Fibroblast of skin of left biceps (primary cell): ENCODE results near the gene HCRT.
"Not testable (repeated sequence)": the region's sequence is repeated elsewhere in the genome, so short reads cannot be mapped to it uniquely, and the experiment has no call there.

Experiments used
- DNase-seq, 2 experiments: peaks; one replicate each; pipeline ENCODE4 v3.0.0-alpha.2; 2013; ENCODE audit warnings: low read depth in 2 of 2

HCRT gene, protein sequence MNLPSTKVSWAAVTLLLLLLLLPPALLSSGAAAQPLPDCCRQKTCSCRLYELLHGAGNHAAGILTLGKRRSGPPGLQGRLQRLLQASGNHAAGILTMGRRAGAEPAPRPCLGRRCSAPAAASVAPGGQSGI

DNA sequence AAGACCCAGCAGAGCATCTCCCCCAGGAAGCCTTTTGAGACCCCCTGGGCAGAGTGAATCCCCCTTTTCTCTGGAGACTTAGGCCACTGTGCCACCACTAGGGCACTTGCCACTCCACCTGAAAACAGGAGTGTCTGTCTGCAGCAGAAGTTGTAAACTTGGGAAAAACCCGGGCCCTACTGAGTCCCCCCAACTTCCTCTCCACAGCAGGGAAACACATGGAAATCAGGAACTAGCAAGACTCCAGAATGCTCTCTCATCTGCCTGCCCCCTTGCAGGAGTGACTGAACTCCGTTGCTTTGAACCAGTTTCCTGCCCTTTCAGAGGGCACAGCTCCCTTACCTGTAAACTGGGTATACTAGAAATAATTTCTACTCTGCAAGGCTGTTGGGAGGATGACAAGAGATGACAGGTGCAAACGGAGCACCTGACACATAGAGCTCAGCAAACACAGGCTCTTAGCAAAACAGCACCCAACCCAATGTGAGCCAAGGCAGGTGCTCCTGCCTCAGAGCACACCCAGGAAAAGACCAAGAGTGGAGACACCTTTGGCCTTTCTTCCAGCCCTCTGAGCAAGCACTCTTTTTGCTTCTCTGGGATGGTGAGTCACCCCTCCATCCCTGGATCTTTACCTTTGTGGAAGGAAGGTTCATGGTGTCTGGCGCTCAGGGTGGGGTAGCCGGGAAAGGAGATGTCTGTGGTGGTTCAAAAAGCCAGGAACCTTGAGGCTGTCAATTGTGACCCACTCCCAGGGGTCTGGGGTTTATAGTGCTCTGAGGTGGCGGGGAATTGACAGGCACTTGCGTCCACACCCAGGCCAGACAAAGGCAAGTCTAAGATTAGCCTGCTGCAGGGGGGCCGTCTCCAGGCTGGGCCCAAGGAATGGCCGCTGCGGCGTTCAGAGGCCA is at the start of gene HCRT:
TSS of gene HCRT (minus strand) at position 740 of the 908 bp plus-strand sequence. CDS start at position 653, 87 bp downstream.
- no peak for DNase-seq

DNA sequence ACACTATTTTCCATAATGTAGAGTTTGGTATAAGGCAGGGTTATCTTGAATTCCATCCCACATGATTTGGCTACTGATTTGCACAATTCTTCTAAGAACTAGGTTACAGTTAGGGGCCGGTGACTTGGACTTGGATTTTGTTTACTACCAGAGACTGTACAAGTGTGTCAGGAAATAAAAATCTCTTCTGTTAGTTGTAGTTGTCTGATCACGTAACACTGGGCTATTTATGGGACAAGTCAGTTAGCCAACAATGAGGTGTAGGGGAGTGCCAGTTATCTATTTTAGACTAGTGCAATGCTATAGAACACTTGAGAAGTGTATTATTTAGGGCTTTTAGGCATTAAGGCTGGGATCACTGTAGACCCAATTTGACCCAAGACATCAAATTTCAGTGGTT is 48.7 kb upstream of the HCRT start:
- DNase-seq, result no peak

DNA sequence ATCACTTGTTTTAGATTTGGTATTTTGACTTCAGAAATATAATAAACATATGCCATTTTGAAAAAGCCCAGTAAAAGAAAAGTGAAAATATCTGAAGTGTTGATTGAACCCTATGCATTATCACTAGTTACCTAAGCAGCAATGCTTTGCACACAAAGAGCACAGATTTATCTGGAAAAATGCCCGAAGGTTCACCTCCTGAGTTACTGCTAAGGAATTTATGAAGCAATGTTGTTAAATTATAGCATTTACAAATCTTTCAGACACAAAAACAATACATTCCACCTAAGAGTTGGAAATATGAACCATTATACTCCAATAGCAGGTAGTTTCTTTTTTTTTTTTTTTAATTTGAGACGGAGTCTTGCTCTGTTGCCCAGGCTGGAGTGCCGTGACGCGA is 47.9 kb upstream of the HCRT start:
- peak in 1 of 2 experiments; percentile 19 for DNase-seq

DNA sequence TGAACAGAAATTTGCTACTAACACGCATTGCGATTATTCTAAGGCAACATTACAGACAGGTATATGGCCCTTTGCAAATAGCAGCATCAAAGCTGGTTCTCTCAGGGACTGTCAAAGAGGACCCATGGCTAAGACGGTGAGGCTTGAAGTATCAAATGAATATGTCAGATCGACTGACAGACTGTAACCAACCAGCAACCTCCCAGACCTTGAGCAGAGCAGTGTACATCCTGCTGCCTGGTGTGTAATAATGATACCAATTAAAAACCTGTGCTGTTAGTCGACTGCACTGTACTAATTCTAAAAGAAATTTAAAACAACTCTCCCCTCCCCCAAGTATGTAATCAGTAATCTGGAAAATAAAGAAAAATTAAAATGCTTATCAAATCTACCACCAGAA is 45.0 kb upstream of the HCRT start:
- no peak for DNase-seq

DNA sequence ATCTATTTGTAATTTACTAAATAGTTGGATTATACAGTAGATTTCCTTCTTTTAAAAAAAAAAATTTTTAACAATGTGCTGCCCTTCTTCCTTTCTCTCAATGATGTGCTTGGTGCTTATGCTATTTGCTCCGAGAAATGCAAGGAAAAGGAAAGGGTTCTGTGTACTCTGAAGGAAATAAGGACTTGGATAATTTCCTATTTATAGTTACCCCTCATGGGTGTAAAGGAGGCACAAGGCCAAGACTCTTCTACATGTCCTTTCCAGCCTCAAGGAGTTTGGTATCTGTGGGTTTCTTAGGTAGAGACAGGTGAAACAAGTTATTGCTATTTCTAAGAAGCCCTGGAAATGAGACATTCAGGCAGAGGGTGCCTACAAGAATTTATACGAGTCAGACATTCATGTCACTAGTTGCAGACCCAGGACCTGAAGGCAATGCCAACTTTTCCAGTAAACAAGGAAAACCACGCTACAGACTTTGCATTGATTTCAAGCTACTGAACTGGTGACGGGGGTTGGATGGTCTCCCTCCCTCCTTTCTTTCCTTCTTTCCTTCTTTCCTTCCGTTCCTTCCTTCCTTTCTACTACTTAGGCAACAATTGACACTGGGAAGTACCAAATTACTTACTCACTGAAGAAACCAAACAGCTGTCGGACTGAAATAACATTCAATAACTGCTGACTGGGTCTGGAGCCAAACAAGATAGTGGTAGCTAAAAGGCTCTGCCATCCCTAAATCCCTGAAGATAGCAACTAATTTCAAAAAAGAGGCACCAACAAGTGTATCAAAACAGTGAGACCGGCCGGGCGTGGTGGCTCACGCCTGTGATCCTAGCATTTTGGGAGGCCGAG is 42.8 kb upstream of the HCRT start:
- no peak for DNase-seq

DNA sequence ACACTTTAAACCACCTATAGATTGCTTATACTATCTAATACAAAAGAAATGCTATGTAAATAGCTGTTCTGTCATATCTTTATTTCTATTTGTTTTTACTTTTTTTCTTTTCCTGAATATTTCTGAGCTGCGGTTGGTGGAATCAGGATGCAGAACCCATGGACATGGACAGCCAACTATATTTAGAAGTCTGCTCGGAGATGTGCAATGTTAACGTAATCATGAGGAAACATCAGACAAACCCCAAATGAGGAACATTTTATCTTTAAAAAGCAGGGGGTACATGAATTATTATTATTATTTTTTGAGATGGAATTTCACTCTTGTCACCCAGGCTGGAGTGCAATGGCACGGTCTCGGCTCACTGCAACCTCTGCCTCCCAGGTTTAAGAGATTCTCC is 40.4 kb upstream of the HCRT start:
- no peak for DNase-seq

DNA sequence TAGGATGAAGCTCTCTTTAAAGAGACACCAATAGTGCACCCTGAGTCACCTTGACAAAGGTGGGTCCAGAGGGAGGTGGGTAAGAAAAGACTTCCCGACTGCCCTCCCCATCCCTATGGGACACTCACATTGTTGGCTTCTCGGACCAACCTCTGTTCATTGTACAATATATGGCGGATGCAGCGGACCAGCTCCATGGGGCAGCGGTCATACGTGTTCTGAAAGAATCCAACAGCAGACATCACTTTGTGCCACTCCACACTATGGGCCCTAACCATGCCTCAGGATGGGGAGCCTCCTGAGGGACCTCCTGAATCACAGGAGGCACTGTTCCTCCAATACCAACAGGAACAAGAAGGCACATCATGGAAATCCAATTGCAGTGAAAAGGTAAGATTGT is 39.4 kb upstream of the HCRT start:
- DNase-seq, result no peak

DNA sequence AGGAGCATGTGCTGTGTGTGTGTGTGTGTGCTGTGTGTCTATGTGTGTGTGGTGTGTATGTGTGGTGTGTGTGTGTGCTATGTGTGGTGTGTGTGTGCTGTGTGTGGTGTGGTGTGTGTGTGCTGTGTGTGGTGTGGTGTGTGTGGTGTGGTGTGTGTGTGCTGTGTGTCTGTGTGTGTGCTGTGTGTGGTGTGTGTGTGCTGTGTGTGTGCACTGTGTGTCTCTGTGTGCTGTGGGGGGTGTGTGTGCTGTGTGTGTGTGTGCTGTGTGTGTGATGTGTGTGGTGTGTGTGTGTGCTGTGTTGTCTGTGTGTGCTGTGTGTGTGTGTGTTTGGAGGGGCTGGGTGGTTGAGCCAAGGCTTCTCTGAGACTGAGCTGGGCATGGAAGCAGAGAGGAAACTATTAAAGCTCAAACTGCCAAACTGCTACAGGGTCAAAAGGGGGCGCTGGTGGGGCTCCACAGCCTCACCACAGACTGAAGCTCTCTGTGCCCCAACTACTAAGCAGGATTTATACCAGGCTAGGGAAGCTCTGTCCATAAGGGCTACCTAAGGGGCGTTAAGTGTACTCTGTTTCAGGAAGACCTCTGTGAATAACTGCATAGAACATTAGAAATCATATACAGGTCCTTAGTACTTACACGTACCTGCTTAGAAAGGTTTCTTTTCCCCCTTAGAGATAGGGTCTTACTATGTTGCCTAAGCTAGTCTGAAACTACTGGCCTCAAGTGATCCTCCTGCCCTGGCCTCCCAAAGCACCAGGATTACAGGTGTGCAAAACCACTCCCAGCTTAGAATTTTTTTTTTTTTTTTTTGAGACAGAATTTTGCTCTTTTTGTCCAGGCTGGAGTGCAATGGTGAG is 36.9 kb upstream of the HCRT start:
- DNase-seq, result peak in 1 of 2 experiments; percentile 3

DNA sequence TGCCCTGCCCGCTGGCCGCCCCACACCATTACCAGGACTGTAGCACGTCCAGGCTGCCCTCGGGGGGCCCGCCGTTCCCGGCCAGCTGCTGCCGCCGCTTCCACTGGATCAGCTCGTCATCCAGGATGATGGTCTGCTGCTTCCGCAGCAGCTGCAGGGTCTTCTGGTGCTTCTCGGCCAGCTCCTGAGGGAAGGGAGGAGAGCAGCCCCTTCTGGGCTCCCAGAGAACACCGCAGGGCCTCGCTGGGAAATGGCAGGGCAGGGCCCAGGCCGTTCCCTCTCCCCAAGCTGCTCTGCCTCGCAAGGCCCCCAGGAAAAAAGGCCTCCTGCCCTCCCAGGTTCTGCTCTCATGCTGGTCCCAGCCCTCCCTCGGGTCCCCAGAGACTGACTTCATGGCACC is 34.0 kb upstream of the HCRT start:
- not testable (repeated sequence) for DNase-seq

DNA sequence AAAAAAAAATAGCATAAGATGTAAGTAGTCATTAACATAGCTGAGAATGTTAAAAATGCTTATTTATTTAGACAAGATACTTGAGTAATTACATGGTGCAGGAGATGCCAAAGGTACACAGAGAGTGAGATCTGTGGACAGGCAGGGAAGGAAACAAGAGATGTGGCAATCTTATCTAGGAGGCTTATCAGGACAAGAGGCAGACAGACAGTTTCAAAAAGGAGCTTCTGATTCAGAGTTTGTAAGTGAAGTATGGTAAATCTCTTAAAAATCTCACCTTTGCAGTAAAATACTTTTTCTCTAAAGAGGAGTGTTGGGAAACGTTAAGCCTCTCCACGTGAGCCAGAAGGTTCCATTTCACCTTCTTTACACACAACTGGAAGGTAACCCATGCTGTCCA is 28.9 kb upstream of the HCRT start:
- no peak for DNase-seq

DNA sequence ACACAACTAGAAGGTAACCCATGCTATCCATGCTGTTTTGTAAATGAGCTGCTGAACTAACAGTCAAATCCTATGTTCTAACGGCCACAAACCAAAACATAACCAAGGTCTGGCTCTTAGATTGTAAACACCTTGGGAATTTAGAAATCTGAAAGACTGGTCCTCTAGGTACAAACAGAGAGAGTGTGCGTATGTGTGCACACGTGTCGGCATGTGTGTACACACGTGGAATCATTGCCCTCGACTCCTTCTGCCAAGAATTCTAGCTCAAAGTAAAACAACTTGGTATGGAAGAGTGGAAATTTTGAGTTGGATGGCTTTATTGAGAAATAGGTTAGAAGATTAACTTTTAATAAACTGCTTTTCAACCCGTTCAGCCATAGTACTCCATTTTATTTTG is 27.1 kb upstream of the HCRT start:
- DNase-seq, result no peak

DNA sequence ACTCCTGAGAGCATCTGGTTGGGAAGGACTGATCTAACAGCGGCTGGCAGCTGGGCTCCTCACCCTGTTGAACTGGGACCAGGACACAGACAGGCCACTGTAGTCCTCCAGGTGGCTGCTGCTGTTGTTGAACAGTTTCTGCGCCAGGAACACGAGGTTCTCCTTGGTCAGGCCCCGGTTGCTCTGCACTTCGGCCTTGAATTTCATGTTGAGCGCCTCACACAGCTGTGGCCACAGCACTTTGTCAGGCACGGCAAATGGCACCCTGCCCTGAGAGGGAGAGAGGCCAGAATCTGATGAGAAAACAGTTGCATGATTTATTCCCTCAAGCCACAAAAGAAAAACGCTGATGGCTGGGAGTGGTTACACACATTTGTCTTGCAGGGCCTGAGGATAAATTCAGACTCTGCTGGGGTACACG is 26.7 kb upstream of the HCRT start:
- DNase-seq, result not testable (repeated sequence)

DNA sequence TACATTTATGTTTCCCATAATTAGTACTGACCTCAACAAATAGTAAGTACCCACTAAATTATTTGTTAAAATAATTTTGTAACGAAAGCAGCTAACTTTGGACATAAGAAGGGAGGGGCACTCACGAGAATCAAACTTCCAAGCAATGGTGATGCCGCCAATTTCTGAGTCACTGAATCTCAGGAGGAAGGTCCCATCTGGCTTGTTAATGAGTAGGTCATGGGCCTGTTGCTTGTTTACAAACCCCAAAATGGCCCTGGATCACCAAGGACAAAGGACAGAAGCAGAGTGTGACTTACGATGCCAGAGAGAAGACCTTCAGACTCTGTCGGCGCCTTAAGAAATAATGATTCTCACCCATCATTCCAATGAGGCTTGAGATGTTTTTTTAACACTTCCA is 24.8 kb upstream of the HCRT start:
- no peak for DNase-seq

DNA sequence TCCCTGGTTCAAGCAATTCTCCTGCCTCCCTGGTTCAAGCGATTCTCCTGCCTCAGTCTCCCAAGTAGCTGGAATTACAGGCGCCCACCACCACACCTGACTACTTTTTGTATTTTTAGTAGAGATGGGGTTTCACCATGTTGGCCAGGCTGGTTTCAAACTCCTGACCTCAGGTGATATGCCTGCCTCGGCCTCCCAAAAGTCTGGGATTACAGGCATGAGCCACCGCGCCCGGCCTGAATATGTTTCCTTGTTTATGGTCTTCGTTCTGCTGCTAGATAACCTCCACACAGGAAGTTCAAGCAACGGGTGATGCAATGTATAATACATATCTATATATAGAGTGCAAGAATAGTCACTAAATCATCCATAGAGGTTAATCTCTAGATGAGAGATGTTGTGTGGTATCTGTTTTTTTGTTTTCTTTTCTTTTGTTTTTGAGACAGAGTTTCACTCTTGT is 20.9 kb upstream of the HCRT start:
- DNase-seq, result not testable (repeated sequence)

DNA sequence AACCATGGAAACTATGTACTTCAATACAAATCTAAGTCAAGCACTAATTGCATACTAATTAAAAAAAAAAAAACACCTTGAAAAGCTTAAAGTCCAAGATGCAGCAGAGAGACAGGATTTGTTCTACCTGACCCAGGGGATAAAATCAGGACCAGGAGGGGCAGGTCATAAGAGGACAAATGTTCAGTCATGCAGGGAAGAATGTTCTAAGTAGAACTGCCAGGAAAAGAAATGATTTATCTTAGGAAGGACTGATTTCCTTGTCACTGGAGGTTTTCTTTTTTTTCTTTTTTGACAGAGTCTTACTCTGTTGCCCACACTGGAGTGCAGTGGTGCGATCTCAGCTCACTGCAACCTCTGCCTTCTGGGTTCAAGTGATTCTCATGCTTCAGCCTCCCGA is 18.1 kb upstream of the HCRT start:
- no peak for DNase-seq

DNA sequence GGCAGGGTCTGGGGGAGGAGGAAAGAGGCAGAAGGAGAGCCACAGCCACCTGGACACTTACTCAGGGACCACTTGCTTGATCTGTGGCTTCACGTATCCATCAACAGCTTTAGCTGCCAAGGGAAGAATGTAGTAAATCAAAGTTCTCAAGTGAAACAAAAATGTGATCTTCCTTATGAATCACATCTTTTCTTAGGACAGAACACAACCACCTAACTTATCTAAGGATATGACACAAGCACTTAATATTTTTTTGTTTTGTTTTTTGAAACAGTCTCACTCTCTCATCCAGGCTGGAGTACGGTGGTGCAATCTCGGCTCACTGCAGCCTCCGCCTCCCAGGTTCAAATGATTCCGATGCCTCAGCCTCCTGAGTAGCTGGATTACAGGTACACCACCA is 17.4 kb upstream of the HCRT start:
- DNase-seq, result no peak

DNA sequence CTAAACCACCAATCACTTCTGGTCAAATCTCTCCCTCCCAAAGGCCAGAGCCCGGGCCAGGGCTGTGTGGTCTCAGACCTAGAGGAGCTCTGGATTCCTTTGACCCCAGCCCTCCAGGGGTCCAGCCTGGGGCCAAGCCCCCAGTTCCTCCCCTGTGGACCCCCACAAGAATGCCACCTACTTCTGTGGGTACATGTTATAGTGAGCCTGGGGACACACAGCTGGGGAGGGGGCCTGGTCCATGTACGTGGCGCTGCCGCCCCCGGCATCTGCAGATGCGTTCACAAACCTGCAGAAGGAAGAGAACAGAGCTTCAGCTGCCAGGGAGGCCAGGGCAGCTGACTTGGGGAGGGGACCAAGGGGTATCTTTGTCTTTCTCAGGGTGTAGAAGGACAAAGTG is 16.9 kb upstream of the HCRT start:
- no peak for DNase-seq

DNA sequence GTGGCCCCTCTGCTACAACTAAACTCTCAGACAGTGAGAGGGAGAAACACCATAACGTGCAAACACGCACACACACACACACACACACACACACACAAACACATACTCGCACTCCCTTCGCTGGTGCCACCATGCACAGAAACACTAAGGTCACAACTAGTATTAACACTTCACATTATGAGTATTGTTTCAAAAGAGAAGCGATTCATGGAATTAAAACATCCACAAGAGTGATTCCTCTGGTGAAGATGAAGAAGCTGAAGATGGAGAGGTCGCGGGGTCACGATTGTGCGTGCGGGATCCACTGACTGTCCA is 16.2 kb upstream of the HCRT start:
- DNase-seq, result no peak

DNA sequence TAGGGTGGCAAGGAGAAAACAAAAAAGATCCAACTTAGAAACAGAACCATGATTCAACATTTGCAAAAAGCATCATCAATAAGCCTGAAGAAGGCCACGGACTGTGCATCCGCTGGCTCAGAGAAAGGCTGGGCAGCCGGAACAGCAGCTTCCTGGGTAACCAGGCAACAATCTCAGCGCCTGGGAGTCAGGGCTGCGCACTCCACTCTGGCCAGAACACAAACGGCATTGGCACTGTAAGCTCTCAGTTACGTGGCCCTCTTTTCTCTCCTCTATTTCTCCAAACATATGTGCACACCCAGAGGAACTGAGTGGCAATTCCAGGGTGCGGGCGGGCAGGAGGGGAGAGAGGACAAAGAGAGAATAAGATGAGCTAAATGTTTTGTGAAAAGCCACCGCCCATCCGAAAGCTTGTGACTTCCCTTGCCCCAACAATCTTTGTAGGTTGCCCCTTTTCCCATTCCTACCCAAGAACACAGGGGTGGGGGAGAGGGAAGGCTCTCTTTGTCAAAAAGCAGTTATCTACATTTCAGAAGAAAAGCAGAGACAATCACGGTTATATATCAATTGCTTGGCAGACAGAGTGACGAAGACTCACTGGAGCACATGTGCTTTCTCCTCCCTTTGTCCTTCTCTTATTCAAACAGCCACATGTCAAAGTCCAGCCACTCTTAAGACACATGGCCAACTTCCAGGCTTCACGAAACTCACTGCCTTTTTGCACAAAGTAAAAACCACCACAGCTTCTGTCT is 15.6 kb upstream of the HCRT start:
- DNase-seq, result no peak

DNA sequence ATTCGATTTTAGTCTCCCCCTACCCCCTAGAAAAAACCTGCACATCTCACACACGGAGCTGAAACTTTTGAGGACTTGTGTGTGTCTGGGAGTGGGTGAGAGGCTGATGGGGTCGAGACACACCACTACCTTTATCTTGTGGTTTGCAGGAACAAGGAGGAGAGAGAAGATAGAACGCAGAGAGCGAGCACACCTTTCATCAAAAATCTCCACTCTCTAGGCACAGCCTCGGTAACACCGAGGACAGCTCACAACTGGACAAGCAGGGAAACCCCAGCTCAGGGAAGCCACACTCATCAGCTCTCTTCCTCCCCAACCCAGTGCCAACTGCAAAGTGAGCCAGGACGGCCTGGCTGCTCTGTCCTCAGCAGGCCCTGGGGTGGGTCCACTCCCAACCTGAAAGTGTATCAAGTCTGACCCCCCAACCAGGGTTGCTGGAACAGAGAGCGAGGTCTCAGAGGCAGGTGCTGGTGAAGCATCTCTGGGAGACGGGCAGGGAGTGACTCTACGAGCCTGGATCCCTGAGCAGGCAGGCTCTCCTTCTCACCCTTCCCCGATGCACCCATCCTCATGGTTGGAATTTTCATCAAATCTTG is 14.3 kb upstream of the HCRT start:
- no peak for DNase-seq
